Endothelial cell (in vitro differentiated cells): ENCODE data around the gene EPS8L1. TPM values are rescaled to one million over a fixed set of nuclear protein-coding genes. Genes with fewer than 3 reads are reported as not detected.

ENCODE experiments used
- DNase-seq: peaks from one replicate; pipeline ENCODE4 v3.0.0; 2021; ENCODE audit warnings: low spot score
- H3K27ac Mint-ChIP-seq: one replicate; pipeline ENCODE4 v1.8.0; 2021; ENCODE audit warnings: mixed read lengths, inconsistent platforms; ENCODE audit not compliant: unreplicated experiment
- H3K27me3 Mint-ChIP-seq: one replicate; pipeline ENCODE4 v1.8.0; 2021; ENCODE audit warnings: mild to moderate bottlenecking, moderate library complexity, mixed read lengths, inconsistent platforms; ENCODE audit not compliant: unreplicated experiment
- H3K36me3 Mint-ChIP-seq: one replicate; pipeline ENCODE4 v1.8.0; 2021; ENCODE audit warnings: mild to moderate bottlenecking, low read depth, mixed read lengths, inconsistent platforms; ENCODE audit not compliant: unreplicated experiment
- H3K4me1 Mint-ChIP-seq: one replicate; pipeline ENCODE4 v1.8.0; 2021; ENCODE audit warnings: mild to moderate bottlenecking, mixed read lengths, inconsistent platforms; ENCODE audit not compliant: unreplicated experiment
- H3K4me3 Mint-ChIP-seq: one replicate; pipeline ENCODE4 v1.8.0; 2021; ENCODE audit warnings: mild to moderate bottlenecking, mixed read lengths, inconsistent platforms; ENCODE audit not compliant: unreplicated experiment
- H3K9me3 Mint-ChIP-seq: one replicate; pipeline ENCODE4 v1.8.0; 2021; ENCODE audit warnings: mixed read lengths, inconsistent platforms; ENCODE audit not compliant: unreplicated experiment
- CTCF ChIP-seq: fragments of 200-600 bp; sonication (generic); IDR thresholded peaks from one replicate; pipeline ENCODE4 v1.5.0; 2021; ENCODE audit warnings: antibody characterized with exemption; ENCODE audit not compliant: unreplicated experiment
- total RNA-seq: library from RNA; stranded (reverse); fragmentation: NEBNext Ultra II Directional; extraction: Animal tissue kit (Norgen Biotek cat#: 25700); gene quantifications from one replicate; pipeline ENCODE4 v1.2.1, GENCODE V29; 2021; ENCODE audit not compliant: unreplicated experiment

Gene EPS8L1
- total RNA-seq, 1 donor from 2014 or later: 24.6 TPM

- DNase-seq: no peak
- H3K4me3 Mint-ChIP-seq: no peak overlapping the region
- H3K27ac Mint-ChIP-seq: no peak overlapping the region
- H3K9me3 Mint-ChIP-seq: no peaks in the 10 kb centered on the region
- peaks cover 24% of the 10 kb centered on the region for H3K27me3 Mint-ChIP-seq
- TF ChIP-seq CTCF: no peak
- H3K4me1 Mint-ChIP-seq: peaks cover 23% of the 10 kb centered on the region
- peaks cover 24% of the 10 kb centered on the region for H3K36me3 Mint-ChIP-seq
Observed at GRCh38 chr19:55091126-55091910, 15.6 kb downstream of the EPS8L1 start.

GRCh38 chr19:55091955-55092354, 16.3 kb downstream of the EPS8L1 start:
- Mint-ChIP-seq H3K36me3 (peaks cover 24% of the 10 kb centered on the region), H3K4me3 (no peak overlapping the region), H3K9me3 (no peaks in the 10 kb centered on the region), H3K27ac (no peak overlapping the region), H3K27me3 (peaks cover 24% of the 10 kb centered on the region), H3K4me1 (peaks cover 23% of the 10 kb centered on the region)
- TF ChIP-seq CTCF: no peak
- DNase-seq: peak; percentile 52

- H3K36me3 Mint-ChIP-seq: peaks cover 24% of the 10 kb centered on the region
- H3K4me3 Mint-ChIP-seq: no peak overlapping the region
- no peak for TF ChIP-seq CTCF
- H3K9me3 Mint-ChIP-seq: no peaks in the 10 kb centered on the region
- peaks cover 22% of the 10 kb centered on the region for H3K4me1 Mint-ChIP-seq
- DNase-seq: no peak
- peaks cover 24% of the 10 kb centered on the region for H3K27me3 Mint-ChIP-seq
- H3K27ac Mint-ChIP-seq: no peak overlapping the region
Observed at GRCh38 chr19:55092423-55093318, 17.0 kb downstream of the EPS8L1 start.

GRCh38 chr19:55094456-55095259, 19.0 kb downstream of the EPS8L1 start:
- H3K9me3 Mint-ChIP-seq: no peaks in the 10 kb centered on the region
- peak; percentile 59 for DNase-seq
- peaks cover 21% of the 10 kb centered on the region for H3K36me3 Mint-ChIP-seq
- no peak for TF ChIP-seq CTCF
- peak overlapping the region; percentile 63 for H3K4me3 Mint-ChIP-seq
- no peak overlapping the region for H3K27ac Mint-ChIP-seq
- H3K27me3 Mint-ChIP-seq: peaks cover 14% of the 10 kb centered on the region
- peaks cover 12% of the 10 kb centered on the region for H3K4me1 Mint-ChIP-seq
